Activated CD4-positive, alpha-beta T cell treated with anti-CD3 and anti-CD28 coated beads, Interleukin-2, amount 50 U/mL, for 1 hour (primary cell): ENCODE data around the gene ALK.

ENCODE experiments used
- DNase-seq: peaks from one replicate; pipeline ENCODE4 v3.0.0-alpha.2; 2020

Gene ALK

GRCh38 chr2:29165362-29166241 lies 755.8 kb downstream of the ALK start:
- no peak for DNase-seq

DNA sequence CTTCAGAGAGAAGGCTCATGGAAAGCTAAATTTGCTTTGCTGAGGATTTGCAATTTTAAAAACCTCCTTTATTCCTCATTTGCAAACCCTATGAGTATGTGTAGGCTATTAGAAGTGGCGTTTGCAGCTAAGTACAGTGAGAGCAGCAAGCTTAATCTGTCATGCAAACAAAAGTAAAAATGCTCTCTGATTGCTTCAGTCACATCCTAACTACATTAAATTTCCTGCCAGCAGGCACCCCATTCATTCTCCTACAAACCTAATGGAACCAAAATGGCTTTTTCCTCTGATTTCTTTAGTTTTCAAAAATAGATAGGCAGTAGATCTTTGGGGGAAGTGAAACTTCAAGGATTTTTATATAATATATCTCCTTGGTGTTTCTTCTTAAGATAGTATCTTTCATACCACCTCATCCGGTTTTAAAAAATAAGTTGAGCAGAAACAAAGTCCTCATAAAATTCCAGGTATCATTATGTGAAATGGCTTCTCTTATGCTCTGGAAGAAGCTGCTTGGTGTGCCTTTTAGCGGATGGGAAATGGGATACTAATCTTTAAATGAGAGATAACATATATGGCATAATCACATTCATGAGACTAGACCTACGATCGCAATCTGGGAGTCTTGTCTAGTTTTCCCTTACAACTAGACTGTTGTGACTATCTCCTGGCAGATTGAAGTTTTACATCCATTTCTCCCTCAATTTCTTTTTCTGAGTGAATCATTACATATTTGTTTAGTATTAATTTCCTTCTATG lies 757.1 kb downstream of the ALK start:
- no peak for DNase-seq

GRCh38 chr2:29162204-29162928 lies 759.0 kb downstream of the ALK start:
- no peak for DNase-seq

GRCh38 chr2:29160184-29160583 lies 761.2 kb downstream of the ALK start:
- DNase-seq: no peak

- no peak for DNase-seq
Measured at GRCh38 chr2:29159125-29159524, 762.3 kb downstream of the ALK start.

GRCh38 chr2:29157131-29157530 lies 764.3 kb downstream of the ALK start:
- no peak for DNase-seq

DNA sequence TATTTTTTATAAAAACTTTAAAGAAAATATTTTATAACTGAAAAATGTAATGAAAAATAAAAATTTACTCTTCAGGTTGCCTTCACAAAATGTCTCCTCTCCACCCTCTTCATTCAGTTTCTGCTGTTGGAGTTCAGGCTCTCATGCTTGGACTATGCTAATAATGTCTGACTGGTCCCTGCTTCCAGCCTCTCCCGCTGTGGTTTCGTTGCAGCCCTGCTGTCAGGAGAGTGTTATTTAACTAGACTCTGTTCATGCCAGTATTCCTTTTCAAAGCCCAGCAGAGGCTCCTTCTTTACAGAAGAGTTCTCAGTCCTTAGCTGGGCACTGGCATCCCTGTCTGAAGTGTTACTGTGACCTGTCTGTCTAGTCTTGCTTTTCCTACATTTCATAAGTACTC lies 765.8 kb downstream of the ALK start:
- DNase-seq: no peak

- DNase-seq: no peak
Measured at GRCh38 chr2:29154610-29155009, 766.8 kb downstream of the ALK start.

DNA sequence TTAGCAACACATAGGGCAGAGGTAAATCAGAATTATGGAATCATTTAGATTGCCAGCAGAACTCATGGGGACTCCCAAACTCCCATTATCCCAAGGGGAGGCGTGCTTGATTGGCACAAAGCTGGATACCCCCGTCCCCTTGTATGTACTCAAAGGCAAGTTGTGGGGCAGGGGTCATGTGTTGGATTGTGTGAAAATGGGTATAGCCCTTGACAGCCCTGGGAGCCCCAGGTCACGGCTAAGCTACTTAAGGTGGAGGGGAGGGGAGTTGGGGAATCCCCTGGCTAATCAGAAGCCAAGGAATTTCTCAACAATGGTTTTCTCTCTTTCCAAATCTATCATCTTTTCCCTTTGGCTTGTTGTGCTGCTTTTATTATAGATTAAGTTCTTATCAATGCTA lies 773.4 kb downstream of the ALK start:
- DNase-seq: no peak

GRCh38 chr2:29146197-29146596 lies 775.2 kb downstream of the ALK start:
- DNase-seq: no peak

- no peak for DNase-seq
Measured at GRCh38 chr2:29143657-29144056, 777.7 kb downstream of the ALK start.
